K562 (cell line): ENCODE measurements around the gene PNPLA8. TPM values are rescaled to one million over a fixed set of nuclear protein-coding genes. Genes with fewer than 3 reads are reported as not detected.

Experiments used
- polyA plus RNA-seq, 8 experiments: library from polyadenylated mRNA; depleted of rRNA in 4 of 8; stranded (reverse) in 5 of 8; unstranded in 3 of 8; fragments of >200 nt; fragmentation: Nextera tagmentation in 2 of 8; fragmentation: Illumina TruSeq in 1 of 8; extraction: Ambion mirVana in 2 of 8; extraction: Trizol in 1 of 8; gene quantifications; 2 replicates each; pipeline versions ENCODE4 v1.2.1 to v1.2.3, GENCODE V29; 2011 to 2014; ENCODE audit warnings: inconsistent platforms in 1 of 8, missing spikeins in 1 of 8
- total RNA-seq, 7 experiments: library from RNA; depleted of rRNA in 6 of 7; stranded (reverse); fragments of >200 nt in 6 of 7; fragmentation: Illumina TruSeq in 2 of 7; extraction: Trizol in 2 of 7; gene quantifications; 2 replicates each; pipeline versions ENCODE4 v1.2.1 to v1.2.3, GENCODE V29; 2011 to 2021; ENCODE audit warnings: low replicate concordance in 1 of 7

Gene PNPLA8
- total and polyA plus RNA-seq, 9 of the 15 experiments (the other 6 are each of a cell fraction or from before 2014, with no cell fraction given), result 12.8 to 27.6 (median 16.3) TPM

Other genes starting within 250 kb of the PNPLA8 start
- 0.04 and 0.14 TPM in 2 replicates for gene NRCAM, start 69.7 kb downstream of the PNPLA8 start, total RNA-seq (2014; rRNA removed)
- 0.15 and 0.32 TPM in 2 replicates for gene NRCAM, start 69.7 kb downstream of the PNPLA8 start, total RNA-seq (2014; rRNA removed; fragmentation: Illumina TruSeq; extraction: Trizol)
- gene NRCAM, start 69.7 kb downstream of the PNPLA8 start, total RNA-seq (2015; rRNA removed; fragmentation: Illumina TruSeq; extraction: Trizol), result 0.07 TPM in 1 of 2 replicates, not detected in the other
- gene NRCAM, start 69.7 kb downstream of the PNPLA8 start, total RNA-seq (2021), result 0.13 and 0.20 TPM in 2 replicates
- 0.08 and 0.54 TPM in 2 replicates for gene NRCAM, start 69.7 kb downstream of the PNPLA8 start, polyA plus RNA-seq (2011; rRNA removed)
- 0.03 and 0.07 TPM in 2 replicates for gene NRCAM, start 69.7 kb downstream of the PNPLA8 start, polyA plus RNA-seq (2014; fragmentation: Illumina TruSeq; extraction: Trizol)
- under 1 TPM in 1 of 2 experiments, not detected in 1; 0.11 TPM for gene NRCAM, start 69.7 kb downstream of the PNPLA8 start, polyA plus RNA-seq (2014; fragmentation: Nextera tagmentation; extraction: Ambion mirVana)
- 0.03 TPM in 1 of 2 replicates, not detected in the other for gene NRCAM, start 69.7 kb downstream of the PNPLA8 start, polyA plus RNA-seq (2014; rRNA removed)
- gene THAP5, start 43.6 kb upstream of the PNPLA8 start, total RNA-seq (2014; rRNA removed), result 26.4 and 28.2 TPM in 2 replicates
- 47.2 and 57.9 TPM in 2 replicates for gene THAP5, start 43.6 kb upstream of the PNPLA8 start, total RNA-seq (2014; rRNA removed; fragmentation: Illumina TruSeq; extraction: Trizol)
- gene THAP5, start 43.6 kb upstream of the PNPLA8 start, total RNA-seq (2015; rRNA removed; fragmentation: Illumina TruSeq; extraction: Trizol), result 52.1 and 58.1 TPM in 2 replicates
- 30.9 and 31.4 TPM in 2 replicates for gene THAP5, start 43.6 kb upstream of the PNPLA8 start, total RNA-seq (2021)
- 11.0 and 19.6 TPM in 2 replicates for gene THAP5, start 43.6 kb upstream of the PNPLA8 start, polyA plus RNA-seq (2011; rRNA removed)
- gene THAP5, start 43.6 kb upstream of the PNPLA8 start, polyA plus RNA-seq (2014; fragmentation: Illumina TruSeq; extraction: Trizol), result 34.7 and 41.7 TPM in 2 replicates
- 10 to 100 TPM; 26.3 to 27.8 TPM for gene THAP5, start 43.6 kb upstream of the PNPLA8 start, polyA plus RNA-seq (2014; fragmentation: Nextera tagmentation; extraction: Ambion mirVana)
- 16.5 and 17.3 TPM in 2 replicates for gene THAP5, start 43.6 kb upstream of the PNPLA8 start, polyA plus RNA-seq (2014; rRNA removed)
- gene DNAJB9, start 43.7 kb upstream of the PNPLA8 start, total RNA-seq (2014; rRNA removed), result 34.2 and 35.9 TPM in 2 replicates
- gene DNAJB9, start 43.7 kb upstream of the PNPLA8 start, total RNA-seq (2014; rRNA removed; fragmentation: Illumina TruSeq; extraction: Trizol), result 13.5 and 15.3 TPM in 2 replicates
- gene DNAJB9, start 43.7 kb upstream of the PNPLA8 start, total RNA-seq (2015; rRNA removed; fragmentation: Illumina TruSeq; extraction: Trizol), result 11.2 and 11.4 TPM in 2 replicates
- 9.0 and 9.6 TPM in 2 replicates for gene DNAJB9, start 43.7 kb upstream of the PNPLA8 start, total RNA-seq (2021)
- 7.6 and 8.9 TPM in 2 replicates for gene DNAJB9, start 43.7 kb upstream of the PNPLA8 start, polyA plus RNA-seq (2011; rRNA removed)
- 7.8 and 8.6 TPM in 2 replicates for gene DNAJB9, start 43.7 kb upstream of the PNPLA8 start, polyA plus RNA-seq (2014; fragmentation: Illumina TruSeq; extraction: Trizol)
- 1 to 10 TPM; 4.3 to 5.3 TPM for gene DNAJB9, start 43.7 kb upstream of the PNPLA8 start, polyA plus RNA-seq (2014; fragmentation: Nextera tagmentation; extraction: Ambion mirVana)
- 9.1 and 15.1 TPM in 2 replicates for gene DNAJB9, start 43.7 kb upstream of the PNPLA8 start, polyA plus RNA-seq (2014; rRNA removed)